Activated CD8-positive, alpha-beta T cell treated with anti-CD3 and anti-CD28 coated beads for 36 hours (primary cell): ENCODE results near the gene DTX3L. TPM values are rescaled to one million over a fixed set of nuclear protein-coding genes. Genes with fewer than 3 reads are reported as not detected.

Experiments used
- ATAC-seq: fragments of 200-7000 bp; cut with Tn5 transposase; one replicate; pipeline ENCODE4 v1.10.0; 2021; ENCODE audit warnings: mild to moderate bottlenecking, moderate library complexity
- CTCF ChIA-PET: fragments of 350-600 bp; sonication (Branson Sonifier 250); formaldehyde crosslinking; loops from one replicate; lab custom pipeline; 2021; ENCODE audit warnings: antibody characterized with exemption; lab: Charles Lee
- POLR2A ChIA-PET: fragments of 350-600 bp; sonication (Branson Sonifier 250); formaldehyde crosslinking; loops from one replicate; lab custom pipeline; 2021; ENCODE audit warnings: antibody characterized with exemption; lab: Charles Lee
- DNase-seq: peaks from one replicate; pipeline ENCODE4 v3.0.0-alpha.2; 2020
- H3K27ac Mint-ChIP-seq: one replicate; pipeline ENCODE4 v1.8.0; 2021; ENCODE audit warnings: mild to moderate bottlenecking, mixed read lengths
- H3K27me3 Mint-ChIP-seq: one replicate; pipeline ENCODE4 v1.8.0; 2021; ENCODE audit warnings: mixed read lengths
- H3K36me3 Mint-ChIP-seq: one replicate; pipeline ENCODE4 v1.8.0; 2021; ENCODE audit warnings: low read depth, mixed read lengths
- H3K4me1 Mint-ChIP-seq: one replicate; pipeline ENCODE4 v1.8.0; 2021; ENCODE audit warnings: low read depth, mixed read lengths
- H3K4me3 Mint-ChIP-seq: one replicate; pipeline ENCODE4 v1.8.0; 2021; ENCODE audit warnings: mild to moderate bottlenecking, moderate library complexity, mixed read lengths
- H3K9me3 Mint-ChIP-seq: one replicate; pipeline ENCODE4 v1.8.0; 2021; ENCODE audit warnings: mixed read lengths
- intact Hi-C: fragments of 100-400 bp; cut with micrococcal nuclease; formaldehyde crosslinking; loops from one replicate; pipeline ENCODE4 v1.10.0; 2022
- total RNA-seq, 2 experiments: library from RNA; stranded (reverse); gene quantifications; one replicate each; pipeline ENCODE4 v1.2.3, GENCODE V29; 2021
- TF ChIP-seq, protein P1 (sequence below): fragments of 200-600 bp; IDR thresholded peaks from one replicate; pipeline ENCODE4 v1.8.0; 2022; ENCODE audit warnings: antibody characterized with exemption, mild to moderate bottlenecking

The DTX3L gene
- total RNA-seq, 2 experiments from 2014 or later: 22.1 to 25.9 TPM

GRCh38 chr3:122558605-122559004 is 5.5 kb upstream of the DTX3L start:
- ChIA-PET POLR2A (interaction anchor here (1.2 kb wide), 2 partner anchors 13 to 121 kb away, joined by 3 to 4 read pairs; no protein-coding TSS in a partner anchor), CTCF (interaction anchor here (1.5 to 11.8 kb wide), 5 partner anchors 11 to 166 kb away, joined by 4 to 244 read pairs (median 9); partner anchors contain the start of gene PARP14)
- ATAC-seq: no peak
- H3K9me3 Mint-ChIP-seq: no peaks in the 10 kb centered on the region
- H3K36me3 Mint-ChIP-seq: peaks cover 36% of the 10 kb centered on the region
- H3K27ac Mint-ChIP-seq: no peak overlapping the region
- no peak for DNase-seq
- no peaks in the 10 kb centered on the region for H3K27me3 Mint-ChIP-seq
- peaks cover 30% of the 10 kb centered on the region for H3K4me1 Mint-ChIP-seq
- H3K4me3 Mint-ChIP-seq: no peak overlapping the region
- intact Hi-C loops: no loop called here
- TF ChIP-seq, protein P1, sequence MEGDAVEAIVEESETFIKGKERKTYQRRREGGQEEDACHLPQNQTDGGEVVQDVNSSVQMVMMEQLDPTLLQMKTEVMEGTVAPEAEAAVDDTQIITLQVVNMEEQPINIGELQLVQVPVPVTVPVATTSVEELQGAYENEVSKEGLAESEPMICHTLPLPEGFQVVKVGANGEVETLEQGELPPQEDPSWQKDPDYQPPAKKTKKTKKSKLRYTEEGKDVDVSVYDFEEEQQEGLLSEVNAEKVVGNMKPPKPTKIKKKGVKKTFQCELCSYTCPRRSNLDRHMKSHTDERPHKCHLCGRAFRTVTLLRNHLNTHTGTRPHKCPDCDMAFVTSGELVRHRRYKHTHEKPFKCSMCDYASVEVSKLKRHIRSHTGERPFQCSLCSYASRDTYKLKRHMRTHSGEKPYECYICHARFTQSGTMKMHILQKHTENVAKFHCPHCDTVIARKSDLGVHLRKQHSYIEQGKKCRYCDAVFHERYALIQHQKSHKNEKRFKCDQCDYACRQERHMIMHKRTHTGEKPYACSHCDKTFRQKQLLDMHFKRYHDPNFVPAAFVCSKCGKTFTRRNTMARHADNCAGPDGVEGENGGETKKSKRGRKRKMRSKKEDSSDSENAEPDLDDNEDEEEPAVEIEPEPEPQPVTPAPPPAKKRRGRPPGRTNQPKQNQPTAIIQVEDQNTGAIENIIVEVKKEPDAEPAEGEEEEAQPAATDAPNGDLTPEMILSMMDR: no peak

DNA sequence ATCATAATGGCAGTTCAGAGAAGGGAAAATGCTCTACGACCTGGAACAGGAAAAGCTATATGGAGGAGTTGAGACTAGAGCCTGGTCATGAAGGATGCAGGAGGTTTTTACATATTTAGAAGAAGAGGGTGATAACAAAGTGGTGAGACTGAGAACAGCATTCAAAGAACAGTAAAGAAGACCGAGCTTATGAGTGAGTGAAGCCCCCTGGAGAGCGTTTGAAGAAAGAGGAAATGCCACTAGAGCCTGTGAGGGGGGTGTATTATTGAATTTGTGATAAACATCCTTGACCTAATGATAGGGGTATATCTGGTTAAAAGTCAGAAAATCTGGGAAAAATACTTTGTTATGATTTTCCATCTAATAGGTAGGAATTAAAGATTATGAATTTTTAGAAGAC is 4.2 kb upstream of the DTX3L start:
- Mint-ChIP-seq H3K27me3 (no peaks in the 10 kb centered on the region), H3K4me1 (peaks cover 29% of the 10 kb centered on the region), H3K27ac (no peak overlapping the region), H3K9me3 (no peaks in the 10 kb centered on the region), H3K4me3 (no peak overlapping the region), H3K36me3 (peaks cover 32% of the 10 kb centered on the region)
- DNase-seq (no peak), ATAC-seq (no peak)
- POLR2A ChIA-PET: interaction anchor here (0.7 to 1.1 kb wide), 2 partner anchors 44 to 142 kb away, joined by 3 read pairs; no protein-coding TSS in a partner anchor
- intact Hi-C loops: loop anchor here (1.0 kb wide), 1 partner anchor 119 kb away; no protein-coding TSS in a partner anchor
- CTCF ChIA-PET: interaction anchor here (0.9 to 11.8 kb wide), 6 partner anchors 19 to 167 kb away, joined by 3 to 244 read pairs (median 4); partner anchors contain the start of gene PARP14
- TF ChIP-seq, protein P1: no peak

- TF ChIP-seq, protein P1: peak; percentile 61
- POLR2A ChIA-PET: interaction anchor here (1.2 to 1.7 kb wide), 2 partner anchors 18 to 119 kb away, joined by 3 to 8 read pairs; no protein-coding TSS in a partner anchor
- peak overlapping the region; percentile 14 for H3K27ac Mint-ChIP-seq
Measured at GRCh38 chr3:122560680-122561079, 3.5 kb upstream of the DTX3L start.

GRCh38 chr3:122562923-122563716 is 1.0 kb upstream of the DTX3L start:
- ChIA-PET CTCF (interaction anchor here (1.6 to 11.8 kb wide), 2 partner anchors 8 to 116 kb away, joined by 4 to 244 read pairs; partner anchors contain the start of gene PARP14), POLR2A (interaction anchor here (1.0 to 3.6 kb wide), 3 partner anchors 14 to 116 kb away, joined by 3 to 32 read pairs (median 5); partner anchors contain the start of genes PARP14 and PARP15)
- ATAC-seq: no peak
- H3K36me3 Mint-ChIP-seq: peaks cover 35% of the 10 kb centered on the region
- TF ChIP-seq, protein P1: no peak
- peaks cover 47% of the 10 kb centered on the region for H3K4me1 Mint-ChIP-seq
- H3K27me3 Mint-ChIP-seq: no peaks in the 10 kb centered on the region
- no peak for DNase-seq
- no peaks in the 10 kb centered on the region for H3K9me3 Mint-ChIP-seq
- intact Hi-C loops: no loop called here
- H3K4me3 Mint-ChIP-seq: peak overlapping the region; percentile 76
- peak overlapping the region; percentile 90 for H3K27ac Mint-ChIP-seq

More at GRCh38 chr3:122560680-122561079, 3.5 kb upstream of the DTX3L start:
- Mint-ChIP-seq H3K27me3 (no peaks in the 10 kb centered on the region), H3K4me1 (peaks cover 29% of the 10 kb centered on the region), H3K4me3 (no peak overlapping the region), H3K36me3 (peaks cover 27% of the 10 kb centered on the region), H3K9me3 (no peaks in the 10 kb centered on the region)
- ATAC-seq (peak; percentile 43), DNase-seq (peak; percentile 77)
- CTCF ChIA-PET: interaction anchor here (1.0 to 11.8 kb wide), 5 partner anchors 14 to 145 kb away, joined by 3 to 244 read pairs (median 5); partner anchors contain the start of genes PARP14 and WDR5B
- intact Hi-C loops: loop anchor here (1.0 kb wide), 1 partner anchor 119 kb away; no protein-coding TSS in a partner anchor
